K562 (cell line): ENCODE data around the gene TBC1D12. TPM values are rescaled to one million over a fixed set of nuclear protein-coding genes. Genes with fewer than 3 reads are reported as not detected.

Source experiments
- ATAC-seq: fragments of 200-7000 bp; cut with Tn5 transposase; 3 replicates; pipeline ENCODE4 v1.9.1; 2020; ENCODE audit warnings: moderate library complexity
- BruUV-seq: library from RNA; stranded (reverse); fragments of 400-500 nt; replicated peaks from 2 replicates; lab custom pipeline; 2021; lab: Mats Ljungman, UMichigan
- CTCF ChIA-PET: fragments of 300-600 bp; formaldehyde crosslinking; extraction: SDS; loops from one replicate; lab custom pipeline; 2021; ENCODE audit warnings: low intra/inter-chr PET ratio; lab: Yijun Ruan, JAX
- POLR2A ChIA-PET: fragments of 300-600, 350-650 bp; sonication (Branson Sonifier 250); formaldehyde crosslinking; extraction: SDS; loops from one replicate; lab custom pipeline; 2021; ENCODE audit warnings: antibody characterized with exemption, inconsistent platforms; lab: Yijun Ruan, JAX
- DNase-seq, 4 experiments: peaks; one replicate each; pipeline versions ENCODE4 v3.0.0 to v3.0.0-alpha.2; 2011 to 2018; ENCODE audit warnings: low spot score in 3 of 4, mixed read lengths in 3 of 4; ENCODE audit errors: extremely low read depth in 1 of 4
- FAIRE-seq: peaks from 2 replicates; lab custom pipeline; 2011; peaks lifted over from hg19 to GRCh38; lab: Jason Lieb, UNC
- H2AFZ ChIP-seq: 2 replicates; pipeline ENCODE4 v1.6.0; 2011; ENCODE audit warnings: low read depth, low read length, control low read depth, inconsistent platforms
- H3K27ac ChIP-seq: fragments of 200-600 bp; 3 replicates; pipeline ENCODE4 v1.8.0; 2011; ENCODE audit warnings: low read depth, mild to moderate bottlenecking, control low read depth, inconsistent platforms, low read length, moderate library complexity, mixed read lengths; ENCODE audit errors: extremely low read depth
- H3K27me3 ChIP-seq, 2 experiments: fragments of 300-600 bp in 1 of 2; 2 replicates in 1 of 2; 3 replicates in 1 of 2; pipeline versions ENCODE4 v1.6.0 to v1.8.0; 2011; ENCODE audit warnings: inconsistent platforms in 2 of 2, low read length in 2 of 2, mild to moderate bottlenecking in 1 of 2, mixed read lengths in 1 of 2, moderate library complexity in 1 of 2; ENCODE audit not compliant: control insufficient read depth in 2 of 2, insufficient read depth in 2 of 2
- H3K36me3 ChIP-seq: fragments of 300-600 bp; 3 replicates; pipeline ENCODE4 v1.8.0; 2011; ENCODE audit warnings: mild to moderate bottlenecking, low read length, inconsistent platforms; ENCODE audit not compliant: control insufficient read depth, insufficient read depth
- H3K4me1 ChIP-seq, 2 experiments: fragments of 200-600 bp in 1 of 2; replicated peaks in 1 of 2; 2 replicates in 1 of 2; 3 replicates in 1 of 2; pipeline versions ENCODE4 v1.5.1 to v1.8.0; 2011; ENCODE audit warnings: inconsistent platforms in 2 of 2, low read length in 2 of 2, mild to moderate bottlenecking in 1 of 2, mixed read lengths in 1 of 2, moderate library complexity in 1 of 2; ENCODE audit not compliant: control insufficient read depth in 2 of 2, insufficient read depth in 2 of 2
- H3K4me2 ChIP-seq: 2 replicates; pipeline ENCODE4 v1.6.1; 2011; ENCODE audit warnings: low read length, control low read depth, inconsistent platforms, mixed read lengths; ENCODE audit not compliant: insufficient read depth
- H3K4me3 ChIP-seq: fragments of 200-600 bp; sonication (generic), shearing (Covaris generic); 2 replicates; pipeline ENCODE4 v1.5.1; 2016; ENCODE audit warnings: control low read depth, inconsistent platforms
- H3K79me2 ChIP-seq: fragments of 200-600 bp; 3 replicates; pipeline ENCODE4 v1.8.0; 2011; ENCODE audit warnings: low read length, inconsistent platforms; ENCODE audit not compliant: control insufficient read depth, insufficient read depth
- H3K9ac ChIP-seq, 2 experiments: 2 replicates each; pipeline versions ENCODE4 v1.6.0 to v1.6.1; 2011; ENCODE audit warnings: low read depth in 2 of 2, low read length in 2 of 2, control low read depth in 1 of 2, inconsistent platforms in 1 of 2, mild to moderate bottlenecking in 1 of 2, mixed read lengths in 1 of 2; ENCODE audit not compliant: insufficient read depth in 1 of 2
- H3K9me1 ChIP-seq: one replicate; pipeline ENCODE4 v1.6.0; 2011; ENCODE audit warnings: inconsistent platforms, mild to moderate bottlenecking, low read length, moderate library complexity; ENCODE audit not compliant: control insufficient read depth, insufficient read depth
- H3K9me3 ChIP-seq: replicated peaks from 2 replicates; pipeline ENCODE4 v1.5.1; 2011; ENCODE audit warnings: low read depth, low read length, inconsistent platforms; ENCODE audit not compliant: control insufficient read depth, insufficient read depth
- H4K20me1 ChIP-seq: replicated peaks from 2 replicates; pipeline ENCODE4 v1.6.1; 2011; ENCODE audit warnings: low read length, inconsistent platforms, mixed read lengths; ENCODE audit not compliant: control insufficient read depth, insufficient read depth
- ARID3B ChIP-seq: fragments of 250-450 bp; sonication (Bioruptor Pico); IDR thresholded peaks from 2 replicates; pipeline ENCODE4 v1.4.0; 2020; ENCODE audit warnings: borderline replicate concordance
- CTCFL ChIP-seq: IDR thresholded peaks from 2 replicates; pipeline ENCODE4 v1.6.1; 2011; ENCODE audit warnings: borderline replicate concordance, low read depth, mild to moderate bottlenecking, moderate library complexity, low read length; ENCODE audit not compliant: insufficient read depth, poor library complexity, severe bottlenecking
- JUNB ChIP-seq: fragments of 450-650 bp; formaldehyde crosslinking; conservative IDR thresholded peaks from 2 replicates; pipeline ENCODE4 v1.4.0; 2020; ENCODE audit warnings: mild to moderate bottlenecking
- NFATC3 ChIP-seq: fragments of 450-650 bp; IDR thresholded peaks from 2 replicates; pipeline ENCODE4 v1.6.1; 2017; ENCODE audit warnings: mild to moderate bottlenecking
- WGBS: fragments of 100-300 bp; shearing (Covaris generic); methylation state at CpG from one replicate; pipeline ENCODE4 v1.1.6; 2016; ENCODE audit warnings: low coverage, mixed read lengths; ENCODE audit not compliant: insufficient coverage; ENCODE audit errors: missing lambda C conversion rate; 5-methylcytosine and 5-hydroxymethylcytosine counted together
- in situ Hi-C: fragments of 300-500 bp; cut with MboI; formaldehyde crosslinking; loops from 4 replicates; pipeline ENCODE4 v1.15.0; 2018; ENCODE audit warnings: inconsistent platforms, mixed read lengths
- intact Hi-C: fragments of 100-400 bp; cut with micrococcal nuclease; formaldehyde crosslinking; loops from 2 replicates; pipeline ENCODE4 v1.14.2; 2022
- polyA plus RNA-seq, 8 experiments: library from polyadenylated mRNA; depleted of rRNA in 4 of 8; stranded (reverse) in 5 of 8; unstranded in 3 of 8; fragments of >200 nt; fragmentation: Nextera tagmentation in 2 of 8; fragmentation: Illumina TruSeq in 1 of 8; extraction: Ambion mirVana in 2 of 8; extraction: Trizol in 1 of 8; gene quantifications; 2 replicates each; pipeline versions ENCODE4 v1.2.1 to v1.2.3, GENCODE V29; 2011 to 2014; ENCODE audit warnings: inconsistent platforms in 1 of 8, missing spikeins in 1 of 8
- total RNA-seq, 7 experiments: library from RNA; depleted of rRNA in 6 of 7; stranded (reverse); fragments of >200 nt in 6 of 7; fragmentation: Illumina TruSeq in 2 of 7; extraction: Trizol in 2 of 7; gene quantifications; 2 replicates each; pipeline versions ENCODE4 v1.2.1 to v1.2.3, GENCODE V29; 2011 to 2021; ENCODE audit warnings: low replicate concordance in 1 of 7

TBC1D12 gene
- total and polyA plus RNA-seq, 9 of the 15 experiments (the other 6 are each of a cell fraction or from before 2014, with no cell fraction given), result 2.1 to 6.7 (median 3.9) TPM

- no peak for ATAC-seq
- no peak for DNase-seq
- POLR2A ChIA-PET, result no interaction called here
- Histone ChIP-seq H3K9ac (no peak overlapping the region), H3K27ac (no peak overlapping the region), H2AFZ (no peak overlapping the region), H3K9me3 (no peaks in the 10 kb centered on the region), H3K4me2 (no peak overlapping the region), H3K4me3 (no peak overlapping the region), H3K36me3 (no peaks in the 10 kb centered on the region), H3K27me3 (no peaks in the 10 kb centered on the region)
- in situ Hi-C loops, result no loop called here
- intact Hi-C loops, result no loop called here
- no peak for FAIRE-seq
- BruUV-seq, result no TSS peak
- TF ChIP-seq CTCFL (no peak), ARID3B (CRISPR knock-in tag) (no peak), JUNB (CRISPR knock-in tag) (no peak), NFATC3 (no peak)
- TF ChIP-seq, all 486 proteins: peak for 0
- no peaks in the 10 kb centered on the region for H3K9me1 ChIP-seq
- no peaks in the 10 kb centered on the region for H3K4me1 ChIP-seq
- WGBS, result 60% methylated on average over 2 of the region's 2 CpGs
- H3K79me2 ChIP-seq, result no peaks in the 10 kb centered on the region
- CTCF ChIA-PET, result no interaction called here
- no peaks in the 10 kb centered on the region for H4K20me1 ChIP-seq
Observed at GRCh38 chr10:94456942-94457341, 54.6 kb downstream of the TBC1D12 start.
